NOMO-1 treated with dmso at 0.1 percent for 144 hours (cell line): ENCODE results near the gene RASA3.
"Not testable (repeated sequence)": the region's sequence is repeated elsewhere in the genome, so short reads cannot be mapped to it uniquely, and the experiment has no call there.

Experiments
- DNase-seq: peaks from one replicate; lab custom pipeline; 2025; ENCODE audit not compliant: unreplicated experiment; lab: John Stamatoyannopoulos, UW

The RASA3 gene

GRCh38 chr13:114087430-114087829 is 45.0 kb downstream of the RASA3 start:
- DNase-seq, result no peak

- DNase-seq, result no peak
Observed at GRCh38 chr13:114082849-114083645, 49.4 kb downstream of the RASA3 start.

DNA sequence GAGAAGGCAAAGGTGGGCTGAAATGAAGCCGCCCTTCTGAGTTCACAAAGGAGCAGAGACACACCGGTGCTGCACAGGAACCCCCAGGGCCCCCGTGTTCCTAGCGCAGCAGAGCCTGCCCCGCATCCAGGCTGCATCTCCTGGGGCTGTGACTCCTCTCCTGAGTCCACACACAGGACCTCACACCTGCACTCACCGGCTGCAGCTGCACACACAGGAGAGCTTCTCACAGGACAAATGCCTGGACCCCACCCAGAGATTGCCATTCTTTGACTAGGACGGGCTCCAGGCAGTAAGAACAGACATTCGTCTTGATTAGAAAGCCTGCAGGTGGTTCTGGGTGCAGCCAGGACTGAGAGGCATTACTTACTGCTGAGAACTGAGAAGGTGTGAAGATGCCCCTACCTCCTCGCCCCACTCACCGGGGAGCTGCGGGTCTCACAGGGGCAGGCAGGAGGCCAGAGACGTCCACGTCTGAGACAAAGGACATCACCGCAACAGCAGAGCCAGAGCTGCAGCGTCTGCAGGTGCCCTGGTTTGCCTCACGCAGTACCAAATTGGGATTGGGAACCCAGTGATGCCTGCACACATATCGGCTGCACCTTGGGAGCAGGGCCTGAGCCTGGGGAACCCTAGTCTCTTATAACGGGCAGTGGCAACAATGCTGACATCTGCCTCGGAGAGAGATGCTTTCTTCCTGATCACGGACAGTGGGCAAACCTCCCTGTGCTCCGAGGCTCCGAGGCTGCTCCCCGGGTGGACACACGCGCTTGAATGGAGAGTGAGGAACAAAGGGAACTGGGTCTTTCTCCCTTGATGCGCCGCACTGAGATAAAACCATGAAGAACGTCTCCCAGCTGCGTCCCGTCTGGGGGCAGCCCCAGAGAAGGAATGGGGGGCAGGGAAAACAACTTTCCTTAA is 50.4 kb downstream of the RASA3 start:
- no peak for DNase-seq

- DNase-seq, result no peak
Observed at GRCh38 chr13:114080739-114081561, 51.5 kb downstream of the RASA3 start.

GRCh38 chr13:114079601-114080536 is 52.6 kb downstream of the RASA3 start:
- no peak for DNase-seq

- no peak for DNase-seq
Observed at GRCh38 chr13:114078461-114079451, 53.7 kb downstream of the RASA3 start.

- no peak for DNase-seq
Observed at GRCh38 chr13:114077933-114078325, 54.5 kb downstream of the RASA3 start.

DNA sequence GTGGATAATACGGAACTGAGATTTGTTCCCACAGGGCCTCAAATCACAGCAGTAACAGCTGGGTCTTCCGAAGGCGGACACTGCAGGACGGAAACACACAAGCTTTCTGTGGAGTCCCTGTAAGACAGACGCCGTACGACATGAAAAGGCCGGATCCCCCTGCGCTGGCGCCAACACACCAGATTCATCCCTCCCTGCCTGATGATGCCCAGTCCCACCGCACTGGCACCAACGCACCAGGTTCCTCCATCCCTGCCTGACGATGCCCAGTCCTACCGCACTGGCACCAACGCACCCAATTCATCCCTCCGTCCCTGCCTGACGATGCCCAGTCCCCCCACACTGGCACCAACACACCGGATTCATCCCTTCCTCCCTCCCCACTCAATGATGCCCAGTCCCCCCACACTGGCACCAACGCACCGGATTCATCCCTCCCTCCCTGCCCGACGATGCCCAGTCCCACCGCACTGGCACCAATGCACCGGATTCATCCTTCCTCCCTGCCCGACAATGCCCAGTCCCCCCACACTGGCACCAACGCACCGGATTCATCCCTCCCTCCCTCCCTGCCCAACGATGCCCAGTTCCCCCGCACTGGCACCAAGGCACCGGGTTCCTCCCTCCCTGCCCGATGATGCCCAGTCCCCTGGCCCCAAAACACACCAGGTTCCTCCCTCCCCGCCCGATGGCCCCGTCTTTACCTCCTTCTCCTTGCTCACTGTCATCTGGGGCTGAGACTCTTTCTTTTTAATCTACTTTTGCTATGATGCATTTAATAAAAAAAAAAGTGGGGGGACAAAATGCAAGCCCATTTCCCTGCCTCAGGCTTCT is 55.1 kb downstream of the RASA3 start:
- DNase-seq, result no peak

- DNase-seq, result no peak
Observed at GRCh38 chr13:114076329-114077090, 55.9 kb downstream of the RASA3 start.

- DNase-seq, result not testable (repeated sequence)
Observed at GRCh38 chr13:114075811-114076210, 56.6 kb downstream of the RASA3 start.

- no peak for DNase-seq
Observed at GRCh38 chr13:114074671-114075315, 57.6 kb downstream of the RASA3 start.

GRCh38 chr13:114073881-114074612 is 58.4 kb downstream of the RASA3 start:
- DNase-seq, result no peak

DNA sequence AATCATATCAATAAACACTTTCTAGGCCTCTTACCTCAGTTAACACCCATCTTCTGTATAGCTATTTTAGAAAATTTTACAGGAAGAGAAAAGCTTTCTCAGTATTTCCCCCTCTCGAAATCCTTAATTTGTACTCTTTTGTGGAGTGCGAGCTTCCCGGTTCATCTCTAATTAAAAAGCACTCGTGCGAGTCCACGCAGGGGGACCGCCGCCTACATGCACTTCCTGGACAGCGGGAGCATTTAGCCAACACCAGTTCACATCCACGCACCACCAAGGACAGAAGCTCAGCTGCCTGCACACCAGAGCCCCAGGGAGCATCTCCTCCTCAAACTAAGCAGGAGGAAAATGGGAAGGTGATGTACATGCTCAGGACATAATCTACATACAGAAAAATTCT is 60.0 kb downstream of the RASA3 start:
- no peak for DNase-seq

- no peak for DNase-seq
Observed at GRCh38 chr13:114071991-114072390, 60.4 kb downstream of the RASA3 start.

DNA sequence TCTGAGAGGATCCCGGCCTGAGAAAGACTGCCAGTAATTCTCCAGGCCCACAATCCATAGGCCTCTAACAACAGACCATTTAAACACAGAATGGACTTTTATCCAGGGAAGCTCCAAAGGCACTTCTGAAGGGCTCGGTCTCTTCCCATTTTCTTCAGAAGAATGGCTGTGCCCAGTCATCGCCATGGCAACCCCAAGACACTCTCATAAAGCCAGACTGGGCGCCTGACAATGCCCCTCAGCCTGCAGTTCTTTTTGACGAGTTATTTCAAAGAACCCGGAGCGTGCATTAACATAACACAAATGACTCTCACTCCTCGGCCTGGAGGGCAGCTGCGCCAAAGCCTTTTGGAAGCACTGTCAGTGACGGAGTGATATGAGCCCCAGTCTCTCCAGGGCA is 61.0 kb downstream of the RASA3 start:
- no peak for DNase-seq
